ENCODE measurements around the gene TSPEAR.
"Not testable (repeated sequence)": the region's sequence is repeated elsewhere in the genome, so short reads cannot be mapped to it uniquely, and the experiment has no call there.

- TF ChIP-seq CTCF, POLR2A (IDR thresholded peaks at IDR 0.05): not testable (repeated sequence)
Observed at GRCh38 chr21:44573630-44574456, 137.5 kb downstream of the TSPEAR start, which contains the start of gene KRTAP10-4.

Data from testis (tissue), 2 donors.